Measurements from ENCODE around the gene TCHP.
"Not testable (repeated sequence)": the region's sequence is repeated elsewhere in the genome, so short reads cannot be mapped to it uniquely, and the experiment has no call there.

TCHP gene

DNA sequence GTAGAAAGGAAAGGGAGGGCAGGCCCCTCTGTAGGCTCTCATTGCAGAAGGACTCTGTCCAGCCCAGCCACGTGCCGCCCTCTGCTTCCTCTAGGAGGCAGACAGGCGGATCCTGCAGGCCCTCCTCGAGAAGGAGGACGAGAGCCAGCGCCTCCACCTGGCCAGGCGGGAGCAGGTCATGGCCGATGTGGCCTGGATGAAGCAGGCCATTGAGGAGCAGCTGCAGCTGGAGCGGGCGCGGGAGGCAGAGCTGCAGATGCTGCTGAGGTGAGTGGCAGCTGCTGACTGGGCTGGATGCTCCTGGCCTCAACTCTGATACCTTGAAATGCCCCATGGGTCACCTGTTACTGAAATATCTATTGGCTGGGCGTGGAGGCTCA lies 10.9 kb downstream of the TCHP start:
- no peak for DNase-seq

DNA sequence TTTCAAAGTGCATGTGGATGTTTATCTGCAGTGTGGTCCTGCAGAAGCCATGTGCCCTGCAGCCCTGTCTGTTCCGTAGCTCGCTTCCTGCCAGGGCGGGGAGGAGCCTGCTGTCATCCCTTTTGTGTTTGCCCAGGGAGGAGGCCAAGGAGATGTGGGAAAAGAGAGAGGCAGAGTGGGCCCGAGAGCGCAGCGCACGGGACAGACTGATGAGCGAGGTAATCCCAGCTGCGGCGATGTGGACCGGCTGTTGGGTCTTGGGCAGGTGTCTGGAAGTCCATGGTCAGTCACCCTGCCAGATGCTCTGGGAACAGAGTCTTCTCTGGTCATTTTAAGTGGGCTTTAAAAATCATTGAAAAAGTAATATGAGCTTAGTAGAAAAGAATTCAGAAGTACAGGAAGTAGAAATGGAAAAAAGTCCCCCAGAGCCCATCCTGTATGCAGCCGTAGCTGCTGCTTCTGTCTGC lies 12.8 kb downstream of the TCHP start:
- DNase-seq: no peak

DNA sequence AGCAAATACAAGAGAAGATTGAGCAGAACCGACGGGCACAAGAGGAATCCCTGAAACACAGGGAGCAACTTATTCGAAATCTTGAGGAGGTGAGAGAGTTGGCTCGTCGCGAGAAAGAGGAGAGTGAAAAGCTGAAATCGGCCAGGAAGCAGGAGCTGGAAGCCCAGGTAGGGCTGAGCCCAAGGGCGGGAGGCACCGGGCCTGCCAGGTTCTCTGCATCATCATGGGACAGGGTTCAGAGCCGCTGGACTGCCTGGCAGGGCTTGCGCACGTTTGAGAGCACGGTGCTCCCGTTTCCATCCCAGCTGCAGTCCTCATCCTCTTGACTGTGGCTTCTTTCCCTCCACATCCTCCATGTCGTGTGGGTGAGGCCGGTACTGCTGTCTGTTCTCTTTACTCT lies 14.4 kb downstream of the TCHP start:
- DNase-seq: no peak

DNA sequence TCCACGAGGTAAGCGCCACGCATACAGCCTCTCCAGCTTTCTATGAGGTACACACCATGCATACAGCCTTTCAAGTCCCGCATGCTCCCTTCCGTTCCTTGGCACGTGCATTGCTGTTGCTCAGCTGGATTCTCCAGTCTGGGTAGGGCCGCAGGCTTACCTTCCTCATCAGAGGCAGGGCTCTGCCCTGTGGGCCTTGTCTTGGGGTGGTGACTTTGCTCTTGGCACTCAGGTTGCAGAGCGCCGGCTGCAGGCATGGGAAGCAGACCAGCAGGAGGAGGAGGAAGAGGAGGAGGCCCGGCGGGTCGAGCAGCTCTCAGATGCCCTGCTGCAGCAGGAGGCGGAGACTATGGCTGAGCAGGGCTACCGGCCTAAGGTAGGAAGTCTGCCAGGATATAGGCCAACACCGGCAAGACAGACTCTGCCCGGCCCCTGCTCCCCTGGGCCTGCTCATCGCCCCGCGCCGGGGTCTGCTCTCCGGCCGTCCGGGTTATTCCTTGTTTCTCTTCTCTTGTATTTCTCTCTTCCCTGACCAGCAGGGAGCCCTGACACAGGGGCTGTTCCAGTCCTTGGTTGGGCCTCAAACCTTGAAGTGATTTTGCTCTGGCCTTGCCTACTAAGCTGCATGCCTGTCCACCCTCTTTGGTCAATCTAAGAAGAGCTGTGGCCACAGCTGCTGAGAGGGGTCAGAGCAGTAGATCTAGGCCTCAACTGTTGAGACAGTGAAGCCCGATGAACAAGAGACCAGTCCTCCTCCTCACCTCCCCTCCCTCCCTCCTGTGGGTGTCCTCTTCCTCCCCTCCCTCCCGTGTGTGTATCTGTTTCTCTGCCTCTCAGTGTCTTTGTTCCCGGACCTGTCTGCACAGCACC lies 15.3 kb downstream of the TCHP start:
- no peak for DNase-seq

DNA sequence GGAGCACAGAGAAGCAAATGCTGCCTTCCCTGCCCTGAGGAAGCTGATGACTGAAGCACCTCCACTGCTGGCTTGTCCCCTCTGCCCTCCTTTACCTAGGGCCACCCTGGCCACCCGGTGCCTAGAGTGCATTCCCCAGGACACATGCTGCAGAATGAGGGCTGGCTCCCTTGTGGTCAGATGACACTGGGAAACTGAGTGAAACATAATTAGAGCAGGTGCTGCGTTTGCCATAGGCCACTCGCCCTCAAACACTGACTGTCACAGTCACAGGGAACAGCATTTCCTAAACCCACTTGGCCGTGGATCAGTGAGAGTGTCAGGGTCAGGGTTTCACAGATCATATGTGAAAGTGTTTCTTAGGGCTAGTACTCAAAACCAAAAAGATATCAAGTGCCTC lies 16.0 kb downstream of the TCHP start:
- DNase-seq: no peak

DNA sequence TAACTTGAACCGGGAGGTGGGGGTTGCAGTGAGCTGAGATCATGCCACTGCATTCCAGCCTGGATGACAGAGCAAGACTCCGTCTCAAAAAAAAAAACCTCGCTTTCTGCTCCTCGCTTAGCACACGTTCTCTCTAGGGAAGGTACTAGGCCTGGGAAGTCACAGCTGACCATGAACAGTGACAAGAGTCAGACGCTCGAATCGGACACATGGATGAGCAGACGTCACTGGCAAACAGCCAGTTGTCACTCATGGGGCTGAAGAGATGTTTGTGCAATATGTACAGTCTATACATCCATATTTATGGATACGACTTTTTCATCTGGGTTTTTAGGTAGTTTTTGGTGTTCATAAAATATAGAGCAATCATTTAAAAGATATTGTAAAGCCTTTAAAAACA lies 19.4 kb downstream of the TCHP start:
- no peak for DNase-seq

DNA sequence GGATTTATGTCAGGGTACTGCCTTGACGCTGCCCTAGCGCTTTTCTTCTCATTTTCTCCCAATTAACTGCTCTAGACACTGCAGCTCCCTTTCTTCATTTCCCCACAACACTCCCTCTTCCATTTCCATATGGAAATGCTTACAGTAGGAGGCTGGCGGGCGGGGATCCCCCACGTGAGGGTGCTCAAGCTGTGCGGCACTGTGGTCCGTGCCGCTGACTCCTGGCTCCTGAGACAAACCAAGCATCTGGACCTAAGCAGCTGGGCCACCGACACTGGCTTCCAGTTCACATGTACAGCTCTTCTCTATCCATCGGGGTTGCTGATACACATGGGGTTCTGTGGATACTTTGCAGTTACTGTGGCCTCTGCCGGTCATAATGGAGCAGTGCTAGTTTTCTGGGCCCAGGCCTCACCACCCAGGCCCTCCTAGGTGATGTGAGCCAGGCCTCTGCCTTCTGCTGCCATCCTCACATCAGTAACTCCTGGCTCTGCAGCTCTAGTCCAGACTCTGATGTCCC lies 20.2 kb downstream of the TCHP start:
- DNase-seq: no peak

DNA sequence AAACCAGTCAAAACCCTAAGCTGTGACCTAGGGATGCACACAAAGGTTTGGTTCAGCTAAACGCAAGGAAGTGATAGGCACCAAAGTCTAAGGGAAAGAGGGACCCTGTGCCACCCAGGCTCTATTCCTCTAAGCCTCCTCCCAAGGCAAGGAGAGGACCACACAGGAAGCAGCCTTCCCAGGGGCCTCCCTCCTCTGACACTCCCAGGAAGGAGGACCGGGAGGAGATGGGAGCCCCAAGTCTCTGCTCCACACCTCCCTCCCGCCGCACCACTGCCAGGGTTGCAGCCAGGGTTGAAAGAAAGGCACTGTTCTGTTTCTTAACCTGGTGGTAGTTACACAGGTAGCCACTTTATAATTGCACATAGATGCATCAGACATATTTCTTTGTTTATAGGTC lies 21.9 kb downstream of the TCHP start:
- DNase-seq: no peak

DNA sequence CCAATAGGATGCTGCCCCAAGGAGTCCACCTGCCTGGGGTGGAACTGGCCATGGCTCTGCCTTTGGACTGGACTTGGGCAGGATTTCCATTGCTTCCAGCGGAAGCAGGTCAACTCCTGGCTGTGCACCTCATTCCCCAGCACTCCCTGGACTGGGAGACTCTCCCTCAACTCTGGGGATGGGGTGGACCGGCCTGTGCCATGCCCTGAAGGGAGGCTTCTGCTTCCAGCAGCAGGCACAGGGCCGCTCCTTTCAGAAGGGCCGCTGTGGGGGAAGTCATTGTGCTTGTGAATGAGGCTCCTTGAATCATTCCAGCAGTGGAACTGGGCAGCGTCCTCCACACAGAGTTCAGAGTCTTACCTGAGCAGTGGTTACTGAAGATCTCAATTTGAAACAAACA lies 23.0 kb downstream of the TCHP start:
- no peak for DNase-seq

DNA sequence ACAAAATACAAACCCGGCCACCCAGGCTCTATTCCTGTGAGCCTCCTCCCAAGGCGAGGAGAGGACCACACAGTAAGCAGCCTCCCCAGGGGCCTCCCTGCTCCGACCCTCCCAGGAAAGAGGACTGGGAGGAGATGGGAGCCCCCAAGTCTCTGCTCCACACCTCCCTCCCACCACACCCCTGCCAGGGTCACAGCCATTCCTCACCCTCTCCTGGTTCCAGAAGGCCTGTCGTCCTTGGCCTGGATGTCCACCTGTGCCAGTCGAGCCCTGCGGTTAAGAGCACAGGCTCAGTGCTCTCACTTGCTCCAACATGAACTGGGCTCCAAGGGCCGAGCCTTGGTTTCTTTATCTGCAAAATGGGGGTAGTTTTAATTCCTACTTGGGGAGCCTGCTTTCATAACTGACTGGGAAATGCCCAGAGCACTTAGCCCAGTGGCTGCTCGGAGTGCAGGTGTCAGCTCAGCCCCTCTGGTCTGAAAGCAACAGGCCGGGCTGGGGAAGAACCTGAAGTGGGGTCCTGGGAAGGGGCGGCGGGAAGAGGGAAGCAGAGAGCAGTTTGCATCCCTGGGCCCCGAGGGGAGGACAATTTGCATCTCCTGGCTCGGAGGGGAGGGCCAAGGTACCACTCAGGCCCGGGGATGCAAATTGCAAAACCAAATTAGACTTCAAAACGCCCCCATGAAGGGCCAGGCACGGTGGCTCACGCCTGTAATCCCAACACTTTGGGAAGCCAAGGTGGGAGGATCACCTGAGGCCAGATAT lies 23.6 kb downstream of the TCHP start:
- no peak for DNase-seq

DNA sequence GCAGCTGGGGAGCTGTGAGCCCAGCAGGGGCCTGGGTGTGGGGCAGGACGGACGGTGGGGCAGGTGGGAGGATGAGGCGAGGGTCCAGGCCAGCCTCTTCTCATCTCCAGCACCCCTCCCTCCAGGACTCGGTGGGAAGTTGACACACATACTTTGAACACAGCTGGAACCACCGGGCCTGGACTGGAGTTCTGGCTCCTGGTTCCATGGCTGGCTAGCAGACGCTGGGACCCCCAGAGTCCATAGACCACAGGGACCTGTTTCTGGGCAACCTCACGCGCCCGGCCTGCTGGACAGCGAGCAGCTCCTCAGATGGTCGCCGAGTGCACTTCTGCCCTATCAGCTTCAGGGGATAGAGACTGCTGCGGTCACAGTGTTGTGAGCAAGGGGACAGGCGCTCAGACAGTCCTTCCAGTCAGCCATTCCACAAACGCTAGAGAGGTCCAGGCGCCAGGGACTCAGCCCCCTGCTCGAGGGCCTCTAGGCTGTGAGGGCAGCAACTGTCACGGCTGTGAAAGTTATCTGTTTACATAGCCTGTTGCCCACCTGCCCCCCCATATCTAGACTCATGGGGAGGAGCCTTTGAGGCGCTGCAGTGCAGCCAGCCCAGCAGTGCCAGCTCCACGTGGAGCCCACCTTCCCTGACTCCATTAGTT lies 25.2 kb downstream of the TCHP start:
- peak in 1 of 3 experiments; percentile 11 for DNase-seq

DNA sequence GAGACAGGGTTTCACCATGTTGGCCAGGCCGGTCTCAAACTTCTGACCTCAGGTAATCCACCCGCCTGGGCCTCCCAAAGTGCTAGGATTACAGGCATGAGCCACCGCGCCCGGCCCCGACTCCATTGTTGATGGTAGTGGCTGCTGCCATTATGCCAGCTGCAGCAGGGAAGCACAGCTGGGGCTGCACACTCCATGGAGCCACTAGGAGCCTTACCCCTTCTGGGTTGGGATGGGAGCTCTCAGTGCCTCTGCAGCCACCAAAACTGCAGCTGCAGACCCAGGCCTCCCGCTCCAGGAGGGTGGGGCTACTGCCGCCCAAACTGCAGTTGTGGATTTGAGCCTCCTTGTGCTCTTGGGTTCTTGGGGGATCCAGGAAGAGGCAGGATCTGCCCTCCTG lies 25.9 kb downstream of the TCHP start:
- DNase-seq: no peak

DNA sequence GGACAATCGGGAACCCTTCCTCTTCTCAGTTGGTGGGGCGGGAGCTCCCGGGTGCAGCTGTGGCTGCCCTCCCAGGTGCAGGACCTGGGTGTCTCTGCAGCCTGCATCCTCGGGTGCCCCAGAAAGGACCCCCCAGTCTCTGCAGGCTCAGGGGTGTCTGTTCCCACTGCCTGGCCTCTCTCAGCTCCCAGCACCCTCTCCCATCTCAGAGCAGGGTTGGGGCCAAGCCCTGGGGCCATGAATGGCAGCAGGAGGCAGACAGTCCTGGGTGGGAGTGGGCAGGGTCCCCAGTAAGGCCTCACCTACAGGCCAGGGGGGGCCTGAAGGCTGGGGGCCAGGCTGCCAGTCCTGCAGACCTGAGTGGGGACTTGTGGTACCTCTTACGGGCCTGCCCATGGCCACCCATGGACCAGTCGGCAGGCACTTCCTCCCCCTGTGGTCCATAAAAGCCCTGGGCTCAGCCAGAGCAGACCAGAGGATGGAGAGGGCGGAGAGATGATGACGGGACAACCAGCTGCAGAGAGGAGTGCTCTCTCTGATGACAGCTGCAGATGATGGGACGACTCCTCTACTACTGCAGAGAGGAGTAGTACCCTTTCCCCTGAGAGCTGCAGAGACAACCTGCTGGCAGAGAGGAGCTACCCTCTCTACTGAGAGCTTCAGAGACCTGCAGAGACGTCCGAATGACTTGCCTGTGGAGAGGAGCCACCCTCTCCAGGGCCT lies 26.6 kb downstream of the TCHP start:
- no peak for DNase-seq

DNA sequence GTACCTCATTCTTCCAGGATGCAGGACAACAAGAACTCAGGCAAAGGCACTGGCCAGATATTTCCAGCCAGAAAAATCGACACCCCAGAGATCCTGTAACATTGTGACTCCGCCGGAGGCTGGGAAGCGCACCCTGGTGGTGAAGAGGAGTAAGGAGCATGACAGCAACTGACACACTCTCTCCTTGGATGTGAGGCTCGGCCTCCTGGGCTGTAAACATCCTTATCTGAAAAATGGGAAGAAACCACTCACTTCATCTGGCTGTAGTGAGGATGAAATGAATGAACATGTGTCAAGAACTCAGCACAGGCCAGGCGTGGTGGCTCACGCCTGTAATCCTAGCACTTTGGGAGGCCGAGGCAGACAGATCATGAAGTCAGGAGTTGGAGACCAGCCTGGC lies 27.5 kb downstream of the TCHP start:
- DNase-seq: peak in 1 of 3 experiments; percentile 34

DNA sequence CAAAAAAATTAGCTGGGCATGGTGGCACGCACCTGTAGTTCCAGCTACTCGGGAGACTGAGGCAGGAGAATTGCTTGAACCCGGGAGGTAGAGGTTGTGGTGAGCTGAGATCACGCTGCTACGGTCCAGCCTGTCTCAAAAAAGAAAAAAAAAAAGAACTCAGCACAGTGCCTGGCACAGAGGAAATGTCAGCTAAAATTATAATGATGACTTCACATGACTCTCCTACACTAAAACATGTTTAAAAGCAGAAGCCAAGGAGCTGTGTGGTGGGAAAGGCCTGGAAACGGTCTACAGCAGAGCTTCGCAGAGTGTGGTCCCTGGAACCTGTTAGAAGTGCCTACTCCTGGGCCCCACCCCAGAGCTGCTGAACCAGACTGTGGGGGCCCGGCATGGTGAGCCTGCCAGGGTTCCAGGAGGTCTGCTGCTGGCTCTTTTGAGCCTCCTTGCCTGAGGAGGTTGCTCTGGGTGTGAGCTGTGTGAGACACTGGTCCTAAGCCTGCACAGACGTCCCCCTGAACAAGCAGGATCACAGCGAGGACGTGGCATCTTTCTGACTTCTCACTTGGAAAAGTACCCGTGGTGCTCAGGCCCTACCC lies 28.1 kb downstream of the TCHP start:
- no peak for DNase-seq

DNA sequence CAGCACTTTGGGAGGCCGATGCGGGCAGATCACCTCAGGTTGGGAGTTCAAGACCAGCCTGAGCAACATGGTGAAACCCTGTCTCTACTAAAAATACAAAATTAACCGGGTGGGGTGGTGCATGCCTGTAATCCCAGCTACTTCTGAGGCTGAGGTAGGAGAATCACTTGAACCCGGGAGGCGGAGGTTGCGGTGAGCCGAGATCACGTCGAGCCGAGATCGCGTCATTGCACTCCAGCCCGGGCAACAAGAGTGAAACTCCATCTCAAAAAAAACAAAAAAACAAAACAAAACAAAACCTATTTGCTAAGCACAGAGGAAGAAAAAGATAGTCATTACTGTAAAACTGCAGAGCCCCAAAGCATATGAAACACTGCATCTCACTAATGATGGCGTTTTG lies 29.3 kb downstream of the TCHP start:
- DNase-seq: not testable (repeated sequence)

DNA sequence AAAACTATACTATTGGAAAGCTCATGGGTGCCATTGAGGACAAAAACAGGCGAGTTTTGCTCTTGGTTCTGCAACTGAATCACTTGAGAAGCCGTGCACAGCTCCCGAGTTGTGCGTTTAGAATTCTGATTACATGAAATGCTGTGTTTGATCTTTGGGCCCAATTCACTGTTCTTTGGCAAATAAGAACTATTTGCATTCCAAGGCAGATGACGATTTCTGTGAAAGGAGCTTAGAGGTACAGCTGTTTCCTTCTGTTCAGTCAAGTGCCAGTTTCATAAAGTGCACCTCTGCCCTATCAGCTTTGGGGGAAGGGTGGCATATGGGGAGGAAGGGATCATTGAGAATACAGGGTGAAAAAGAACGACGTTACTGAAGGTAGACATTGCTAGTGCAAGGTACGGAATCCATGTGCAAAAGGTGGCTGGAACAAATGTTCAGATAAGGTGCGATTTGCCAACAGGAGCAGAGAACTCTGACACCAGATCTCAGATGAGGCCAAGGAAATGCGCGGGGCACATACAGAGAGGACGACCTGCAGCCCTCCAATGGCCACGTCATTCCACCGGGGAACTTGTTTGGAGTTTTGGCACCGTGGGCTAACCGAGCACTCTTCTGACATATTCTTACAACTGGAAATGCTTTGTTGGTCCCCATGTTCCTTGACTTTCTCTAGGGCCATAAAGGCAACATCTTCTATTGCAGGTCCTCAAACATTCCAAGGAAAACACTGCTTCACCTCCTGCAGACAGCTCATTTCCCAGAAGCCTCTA lies 30.1 kb downstream of the TCHP start:
- no peak for DNase-seq

DNA sequence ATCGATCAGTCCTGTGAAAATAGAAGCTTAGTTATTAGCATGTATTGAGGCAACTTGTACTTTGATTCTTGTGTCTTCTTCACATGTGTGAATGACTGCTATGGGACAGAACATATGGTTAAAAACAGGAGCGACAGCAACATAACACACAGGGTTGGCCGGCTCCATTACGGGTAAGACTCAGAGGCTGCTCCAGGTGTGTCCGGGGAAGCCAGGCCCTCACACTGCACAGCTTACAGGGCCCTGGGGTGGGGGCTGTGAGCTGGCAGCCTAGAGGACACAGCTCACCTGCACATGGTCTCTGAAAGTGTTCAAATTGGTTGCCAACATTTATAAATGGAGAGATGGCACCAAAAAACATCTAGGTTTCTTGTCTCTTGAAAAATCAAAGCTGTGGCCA lies 31.1 kb downstream of the TCHP start:
- no peak for DNase-seq

DNA sequence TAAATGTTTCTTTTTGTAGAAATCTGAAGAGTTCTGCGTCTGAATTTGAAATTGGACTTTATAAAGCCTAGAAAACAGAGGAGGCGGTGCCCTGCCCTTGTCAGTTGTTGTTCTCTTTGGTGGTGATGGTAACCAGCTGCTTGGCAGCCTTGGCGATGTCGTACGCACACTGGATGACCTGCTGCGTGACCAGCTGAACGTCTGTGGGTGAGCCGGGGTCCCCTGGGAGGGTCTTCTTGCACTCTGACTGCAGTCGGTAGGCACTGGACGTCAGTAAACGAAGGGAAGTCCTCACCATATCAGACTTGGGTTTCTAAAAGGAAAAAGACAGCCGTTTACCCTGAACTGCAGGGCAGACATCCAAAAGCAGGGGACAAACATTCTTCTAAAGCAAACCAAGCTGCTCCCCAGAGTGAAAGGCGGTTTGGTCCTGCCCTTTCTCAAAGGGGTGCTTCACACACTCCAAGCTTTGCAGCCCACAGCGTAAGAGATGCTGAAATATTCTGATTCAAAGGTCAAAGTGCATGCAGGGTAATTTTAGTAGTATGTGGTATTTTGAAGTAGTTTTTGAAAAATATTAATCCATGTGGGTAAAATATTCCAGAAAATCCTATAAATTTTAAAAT lies 32.9 kb downstream of the TCHP start:
- DNase-seq: no peak

DNA sequence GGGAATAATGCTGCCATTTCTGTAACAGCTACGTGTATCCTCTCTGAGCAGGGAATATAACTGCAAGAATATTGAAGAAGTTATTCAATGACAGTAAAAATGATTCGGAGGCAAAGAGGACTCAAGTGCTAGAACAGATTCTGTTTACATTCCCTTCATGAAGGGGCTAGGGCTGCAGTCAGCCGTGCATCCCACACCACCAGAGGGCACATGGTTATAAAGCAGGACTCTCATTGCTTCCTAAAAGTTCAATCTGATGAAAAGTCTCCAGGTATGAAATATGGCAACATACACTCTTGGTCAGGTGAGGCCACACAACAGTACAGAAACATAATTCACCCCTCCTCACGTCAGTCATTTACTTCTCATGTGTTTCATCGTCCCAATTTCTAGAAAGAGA lies 34.0 kb downstream of the TCHP start:
- peak in 1 of 3 experiments; percentile 17 for DNase-seq

DNA sequence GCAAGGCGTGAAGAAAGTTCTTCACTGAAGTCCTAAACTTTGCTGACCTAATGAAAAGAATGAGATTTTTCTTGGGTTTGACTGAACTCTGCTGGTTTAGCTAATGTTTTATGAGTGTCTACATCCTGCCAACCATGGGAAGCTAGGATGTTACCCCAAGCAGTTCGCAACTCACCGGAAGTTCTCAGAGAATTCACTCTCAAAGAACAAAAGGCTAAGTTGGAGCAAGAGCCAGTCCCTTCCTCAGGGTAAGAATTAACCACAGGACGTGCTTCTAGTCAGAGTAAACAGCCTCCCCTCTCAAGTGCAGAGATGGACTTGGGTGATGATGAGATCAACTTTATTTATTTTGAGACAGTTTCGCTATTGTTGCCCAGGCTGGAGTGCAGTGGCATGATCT lies 37.3 kb downstream of the TCHP start:
- DNase-seq: no peak

All from NCI-H1417 (cell line).